ENCODE measurements around the gene MRPL46. TPM values are rescaled to one million over a fixed set of nuclear protein-coding genes. Genes with fewer than 3 reads are reported as not detected.

The MRPL46 gene
- total and polyA plus RNA-seq, 2 experiments from 2014 or later, result 20.9 to 39.1 TPM

DNA sequence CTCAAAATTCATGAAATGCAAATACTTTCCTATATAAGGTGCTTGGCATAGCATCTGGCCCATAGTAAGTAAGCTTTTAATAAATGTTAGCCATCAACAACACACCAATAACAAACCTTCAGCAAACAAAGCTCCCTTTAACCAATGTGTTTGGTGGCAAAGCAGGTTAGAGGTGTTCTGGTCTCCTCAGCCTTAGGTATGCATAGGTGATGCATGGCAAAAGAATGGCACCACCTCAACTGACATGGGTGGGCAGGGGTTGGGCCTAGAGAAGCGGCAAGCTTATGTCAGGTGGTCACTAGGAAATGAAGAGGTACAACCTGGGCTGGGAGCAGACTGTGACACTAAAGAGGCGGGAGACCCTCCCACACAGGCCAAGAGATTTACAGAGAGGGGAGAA lies 38.5 kb upstream of the MRPL46 start:
- Histone ChIP-seq H3K36me3 (ENCODE audit: insufficient read depth) (no peaks in the 10 kb centered on the region), H3F3A (replicated peaks; ENCODE audit: low read depth) (no peaks in the 10 kb centered on the region), H4K20me1 (replicated peaks; ENCODE audit: insufficient read depth) (no peaks in the 10 kb centered on the region; the same call in 1 of the 2 replicates), H3K9me2 (ENCODE audit: insufficient read depth) (0 out of 2 replicates have a peak, but pooled peaks cover 3% of the 10 kb centered on the region), H3K4me1 (ENCODE audit: insufficient read depth) (peaks cover 14% of the 10 kb centered on the region), H3K27me3 (ENCODE audit: insufficient read depth) (peaks cover 17% of the 10 kb centered on the region; the same call in 1 of the 2 replicates), H3K79me2 (replicated peaks; ENCODE audit: insufficient read depth) (no peaks in the 10 kb centered on the region), H3K27ac (ENCODE audit: low read depth) (no peak overlapping the region), H3K4me2 (no peak overlapping the region), H3K4me3 (no peak overlapping the region), H2AFZ (no peak overlapping the region)
- Mint-ChIP-seq H3K9me3 (no peaks in the 10 kb centered on the region), H3K4me1 (peaks cover 22% of the 10 kb centered on the region), H3K4me3 (no peak overlapping the region), H3K27me3 (ENCODE audit: insufficient read depth, low read depth, poor library complexity) (peaks cover 8% of the 10 kb centered on the region), H3K27ac (no peak overlapping the region), H3K36me3 (ENCODE audit: low read depth) (peaks cover 13% of the 10 kb centered on the region; the same call in 1 of the 3 replicates)
- no peak for TF ChIP-seq CREB1 (CRISPR knock-in tag; IDR thresholded peaks at IDR 0.05; ENCODE audit: low read depth)
- TF ChIP-seq ZNF114 (CRISPR knock-in tag; IDR thresholded peaks at IDR 0.05), result no peak
- TF ChIP-seq, protein P1, sequence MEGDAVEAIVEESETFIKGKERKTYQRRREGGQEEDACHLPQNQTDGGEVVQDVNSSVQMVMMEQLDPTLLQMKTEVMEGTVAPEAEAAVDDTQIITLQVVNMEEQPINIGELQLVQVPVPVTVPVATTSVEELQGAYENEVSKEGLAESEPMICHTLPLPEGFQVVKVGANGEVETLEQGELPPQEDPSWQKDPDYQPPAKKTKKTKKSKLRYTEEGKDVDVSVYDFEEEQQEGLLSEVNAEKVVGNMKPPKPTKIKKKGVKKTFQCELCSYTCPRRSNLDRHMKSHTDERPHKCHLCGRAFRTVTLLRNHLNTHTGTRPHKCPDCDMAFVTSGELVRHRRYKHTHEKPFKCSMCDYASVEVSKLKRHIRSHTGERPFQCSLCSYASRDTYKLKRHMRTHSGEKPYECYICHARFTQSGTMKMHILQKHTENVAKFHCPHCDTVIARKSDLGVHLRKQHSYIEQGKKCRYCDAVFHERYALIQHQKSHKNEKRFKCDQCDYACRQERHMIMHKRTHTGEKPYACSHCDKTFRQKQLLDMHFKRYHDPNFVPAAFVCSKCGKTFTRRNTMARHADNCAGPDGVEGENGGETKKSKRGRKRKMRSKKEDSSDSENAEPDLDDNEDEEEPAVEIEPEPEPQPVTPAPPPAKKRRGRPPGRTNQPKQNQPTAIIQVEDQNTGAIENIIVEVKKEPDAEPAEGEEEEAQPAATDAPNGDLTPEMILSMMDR (conservative IDR thresholded peaks at IDR 0.05; ENCODE audit: low read depth in 2 of 2), result no peak
- TF ChIP-seq, protein P2, sequence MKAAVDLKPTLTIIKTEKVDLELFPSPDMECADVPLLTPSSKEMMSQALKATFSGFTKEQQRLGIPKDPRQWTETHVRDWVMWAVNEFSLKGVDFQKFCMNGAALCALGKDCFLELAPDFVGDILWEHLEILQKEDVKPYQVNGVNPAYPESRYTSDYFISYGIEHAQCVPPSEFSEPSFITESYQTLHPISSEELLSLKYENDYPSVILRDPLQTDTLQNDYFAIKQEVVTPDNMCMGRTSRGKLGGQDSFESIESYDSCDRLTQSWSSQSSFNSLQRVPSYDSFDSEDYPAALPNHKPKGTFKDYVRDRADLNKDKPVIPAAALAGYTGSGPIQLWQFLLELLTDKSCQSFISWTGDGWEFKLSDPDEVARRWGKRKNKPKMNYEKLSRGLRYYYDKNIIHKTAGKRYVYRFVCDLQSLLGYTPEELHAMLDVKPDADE (IDR thresholded peaks at IDR 0.05), result no peak
- DNase-seq (ENCODE audit: low spot score), result no peak
- ATAC-seq, result no peak

DNA sequence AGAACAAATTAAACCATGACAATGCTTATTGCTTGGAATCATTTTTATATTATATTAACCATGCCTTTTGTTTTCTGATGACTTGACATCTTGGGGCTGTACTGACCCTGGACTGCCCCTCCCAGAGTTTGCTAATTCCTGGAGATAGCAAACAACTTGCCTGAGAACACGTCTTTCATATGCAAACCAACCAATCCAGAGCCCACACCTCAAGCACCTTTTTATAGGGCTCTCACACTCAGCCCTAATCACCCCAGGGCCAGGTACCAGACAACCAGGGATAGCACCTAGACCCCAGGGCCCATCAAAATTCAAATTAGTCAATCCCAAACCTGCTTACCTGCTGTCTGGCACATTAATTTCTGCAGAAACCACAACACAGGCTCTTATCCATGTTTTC lies 37.3 kb upstream of the MRPL46 start:
- Histone ChIP-seq H3K79me2 (replicated peaks; ENCODE audit: insufficient read depth) (no peaks in the 10 kb centered on the region), H4K20me1 (replicated peaks; ENCODE audit: insufficient read depth) (no peaks in the 10 kb centered on the region; the same call in 1 of the 2 replicates), H3K9me2 (ENCODE audit: insufficient read depth) (no peaks in the 10 kb centered on the region), H3K36me3 (ENCODE audit: insufficient read depth) (no peaks in the 10 kb centered on the region), H3K27ac (ENCODE audit: low read depth) (no peak overlapping the region), H3F3A (replicated peaks; ENCODE audit: low read depth) (no peaks in the 10 kb centered on the region), H3K4me3 (no peak overlapping the region), H2AFZ (no peak overlapping the region), H3K27me3 (ENCODE audit: insufficient read depth) (peaks cover 17% of the 10 kb centered on the region; the same call in 1 of the 2 replicates), H3K4me2 (0 out of 2 replicates have a peak overlapping the region, but pooled peaks have one; percentile 18), H3K4me1 (ENCODE audit: insufficient read depth) (peaks cover 14% of the 10 kb centered on the region)
- Mint-ChIP-seq H3K9me3 (no peaks in the 10 kb centered on the region), H3K36me3 (ENCODE audit: low read depth) (peaks cover 9% of the 10 kb centered on the region; the same call in 1 of the 3 replicates), H3K4me1 (peaks cover 22% of the 10 kb centered on the region), H3K27me3 (ENCODE audit: insufficient read depth, low read depth, poor library complexity) (peaks cover 8% of the 10 kb centered on the region), H3K4me3 (no peak overlapping the region; the same call in 2 of the 3 replicates), H3K27ac (no peak overlapping the region)
- ATAC-seq (peak; percentile 93), DNase-seq (ENCODE audit: low spot score) (peak; percentile 39)
- TF ChIP-seq STAT1 (IDR thresholded peaks at IDR 0.05; ENCODE audit: unreplicated experiment) (no peak), JUNB (IDR thresholded peaks at IDR 0.05; ENCODE audit: unreplicated experiment) (no peak)
- TF ChIP-seq, protein P3, sequence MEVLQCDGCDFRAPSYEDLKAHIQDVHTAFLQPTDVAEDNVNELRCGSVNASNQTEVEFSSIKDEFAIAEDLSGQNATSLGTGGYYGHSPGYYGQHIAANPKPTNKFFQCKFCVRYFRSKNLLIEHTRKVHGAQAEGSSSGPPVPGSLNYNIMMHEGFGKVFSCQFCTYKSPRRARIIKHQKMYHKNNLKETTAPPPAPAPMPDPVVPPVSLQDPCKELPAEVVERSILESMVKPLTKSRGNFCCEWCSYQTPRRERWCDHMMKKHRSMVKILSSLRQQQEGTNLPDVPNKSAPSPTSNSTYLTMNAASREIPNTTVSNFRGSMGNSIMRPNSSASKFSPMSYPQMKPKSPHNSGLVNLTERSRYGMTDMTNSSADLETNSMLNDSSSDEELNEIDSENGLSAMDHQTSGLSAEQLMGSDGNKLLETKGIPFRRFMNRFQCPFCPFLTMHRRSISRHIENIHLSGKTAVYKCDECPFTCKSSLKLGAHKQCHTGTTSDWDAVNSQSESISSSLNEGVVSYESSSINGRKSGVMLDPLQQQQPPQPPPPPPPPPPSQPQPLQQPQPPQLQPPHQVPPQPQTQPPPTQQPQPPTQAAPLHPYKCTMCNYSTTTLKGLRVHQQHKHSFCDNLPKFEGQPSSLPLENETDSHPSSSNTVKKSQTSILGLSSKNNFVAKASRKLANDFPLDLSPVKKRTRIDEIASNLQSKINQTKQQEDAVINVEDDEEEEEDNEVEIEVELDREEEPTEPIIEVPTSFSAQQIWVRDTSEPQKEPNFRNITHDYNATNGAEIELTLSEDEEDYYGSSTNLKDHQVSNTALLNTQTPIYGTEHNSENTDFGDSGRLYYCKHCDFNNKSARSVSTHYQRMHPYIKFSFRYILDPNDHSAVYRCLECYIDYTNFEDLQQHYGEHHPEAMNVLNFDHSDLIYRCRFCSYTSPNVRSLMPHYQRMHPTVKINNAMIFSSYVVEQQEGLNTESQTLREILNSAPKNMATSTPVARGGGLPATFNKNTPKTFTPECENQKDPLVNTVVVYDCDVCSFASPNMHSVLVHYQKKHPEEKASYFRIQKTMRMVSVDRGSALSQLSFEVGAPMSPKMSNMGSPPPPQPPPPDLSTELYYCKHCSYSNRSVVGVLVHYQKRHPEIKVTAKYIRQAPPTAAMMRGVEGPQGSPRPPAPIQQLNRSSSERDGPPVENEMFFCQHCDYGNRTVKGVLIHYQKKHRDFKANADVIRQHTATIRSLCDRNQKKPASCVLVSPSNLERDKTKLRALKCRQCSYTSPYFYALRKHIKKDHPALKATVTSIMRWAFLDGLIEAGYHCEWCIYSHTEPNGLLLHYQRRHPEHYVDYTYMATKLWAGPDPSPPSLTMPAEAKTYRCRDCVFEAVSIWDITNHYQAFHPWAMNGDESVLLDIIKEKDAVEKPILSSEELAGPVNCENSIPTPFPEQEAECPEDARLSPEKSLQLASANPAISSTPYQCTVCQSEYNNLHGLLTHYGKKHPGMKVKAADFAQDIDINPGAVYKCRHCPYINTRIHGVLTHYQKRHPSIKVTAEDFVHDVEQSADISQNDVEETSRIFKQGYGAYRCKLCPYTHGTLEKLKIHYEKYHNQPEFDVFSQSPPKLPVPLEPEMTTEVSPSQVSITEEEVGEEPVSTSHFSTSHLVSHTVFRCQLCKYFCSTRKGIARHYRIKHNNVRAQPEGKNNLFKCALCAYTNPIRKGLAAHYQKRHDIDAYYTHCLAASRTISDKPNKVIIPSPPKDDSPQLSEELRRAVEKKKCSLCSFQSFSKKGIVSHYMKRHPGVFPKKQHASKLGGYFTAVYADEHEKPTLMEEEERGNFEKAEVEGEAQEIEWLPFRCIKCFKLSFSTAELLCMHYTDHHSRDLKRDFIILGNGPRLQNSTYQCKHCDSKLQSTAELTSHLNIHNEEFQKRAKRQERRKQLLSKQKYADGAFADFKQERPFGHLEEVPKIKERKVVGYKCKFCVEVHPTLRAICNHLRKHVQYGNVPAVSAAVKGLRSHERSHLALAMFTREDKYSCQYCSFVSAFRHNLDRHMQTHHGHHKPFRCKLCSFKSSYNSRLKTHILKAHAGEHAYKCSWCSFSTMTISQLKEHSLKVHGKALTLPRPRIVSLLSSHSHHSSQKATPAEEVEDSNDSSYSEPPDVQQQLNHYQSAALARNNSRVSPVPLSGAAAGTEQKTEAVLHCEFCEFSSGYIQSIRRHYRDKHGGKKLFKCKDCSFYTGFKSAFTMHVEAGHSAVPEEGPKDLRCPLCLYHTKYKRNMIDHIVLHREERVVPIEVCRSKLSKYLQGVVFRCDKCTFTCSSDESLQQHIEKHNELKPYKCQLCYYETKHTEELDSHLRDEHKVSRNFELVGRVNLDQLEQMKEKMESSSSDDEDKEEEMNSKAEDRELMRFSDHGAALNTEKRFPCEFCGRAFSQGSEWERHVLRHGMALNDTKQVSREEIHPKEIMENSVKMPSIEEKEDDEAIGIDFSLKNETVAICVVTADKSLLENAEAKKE (CRISPR knock-in tag; IDR thresholded peaks at IDR 0.05), result no peak
- TF ChIP-seq, protein P4, sequence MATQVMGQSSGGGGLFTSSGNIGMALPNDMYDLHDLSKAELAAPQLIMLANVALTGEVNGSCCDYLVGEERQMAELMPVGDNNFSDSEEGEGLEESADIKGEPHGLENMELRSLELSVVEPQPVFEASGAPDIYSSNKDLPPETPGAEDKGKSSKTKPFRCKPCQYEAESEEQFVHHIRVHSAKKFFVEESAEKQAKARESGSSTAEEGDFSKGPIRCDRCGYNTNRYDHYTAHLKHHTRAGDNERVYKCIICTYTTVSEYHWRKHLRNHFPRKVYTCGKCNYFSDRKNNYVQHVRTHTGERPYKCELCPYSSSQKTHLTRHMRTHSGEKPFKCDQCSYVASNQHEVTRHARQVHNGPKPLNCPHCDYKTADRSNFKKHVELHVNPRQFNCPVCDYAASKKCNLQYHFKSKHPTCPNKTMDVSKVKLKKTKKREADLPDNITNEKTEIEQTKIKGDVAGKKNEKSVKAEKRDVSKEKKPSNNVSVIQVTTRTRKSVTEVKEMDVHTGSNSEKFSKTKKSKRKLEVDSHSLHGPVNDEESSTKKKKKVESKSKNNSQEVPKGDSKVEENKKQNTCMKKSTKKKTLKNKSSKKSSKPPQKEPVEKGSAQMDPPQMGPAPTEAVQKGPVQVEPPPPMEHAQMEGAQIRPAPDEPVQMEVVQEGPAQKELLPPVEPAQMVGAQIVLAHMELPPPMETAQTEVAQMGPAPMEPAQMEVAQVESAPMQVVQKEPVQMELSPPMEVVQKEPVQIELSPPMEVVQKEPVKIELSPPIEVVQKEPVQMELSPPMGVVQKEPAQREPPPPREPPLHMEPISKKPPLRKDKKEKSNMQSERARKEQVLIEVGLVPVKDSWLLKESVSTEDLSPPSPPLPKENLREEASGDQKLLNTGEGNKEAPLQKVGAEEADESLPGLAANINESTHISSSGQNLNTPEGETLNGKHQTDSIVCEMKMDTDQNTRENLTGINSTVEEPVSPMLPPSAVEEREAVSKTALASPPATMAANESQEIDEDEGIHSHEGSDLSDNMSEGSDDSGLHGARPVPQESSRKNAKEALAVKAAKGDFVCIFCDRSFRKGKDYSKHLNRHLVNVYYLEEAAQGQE (IDR thresholded peaks at IDR 0.05; ENCODE audit: unreplicated experiment), result no peak
